OCI-LY7 (cell line): Measurements from ENCODE around the gene KSR1. TPM values are rescaled to one million over a fixed set of nuclear protein-coding genes. Genes with fewer than 3 reads are reported as not detected.

ENCODE experiments used
- BruUV-seq: library from RNA; stranded (reverse); fragments of 400-500 nt; replicated peaks from 2 replicates; lab custom pipeline; 2021; lab: Mats Ljungman, UMichigan
- CTCF ChIA-PET: fragments of 300-600 bp; sonication (Branson Sonifier 250); formaldehyde crosslinking; loops from one replicate; lab custom pipeline; 2022; ENCODE audit warnings: antibody characterized with exemption; ENCODE audit not compliant: unreplicated experiment; lab: Charles Lee
- POLR2A ChIA-PET: fragments of 300-600 bp; sonication (Branson Sonifier 250); formaldehyde crosslinking; loops from one replicate; lab custom pipeline; 2022; ENCODE audit warnings: antibody characterized with exemption; lab: Charles Lee
- DNase-seq: peaks from one replicate; pipeline ENCODE4 v3.0.0-alpha.2; 2015; ENCODE audit warnings: low spot score
- H2AFZ ChIP-seq: fragments of 200-600 bp; sonication (generic), shearing (Covaris generic); 2 replicates; pipeline ENCODE4 v1.6.1; 2014; ENCODE audit warnings: mild to moderate bottlenecking, antibody characterized with exemption, low read length, moderate library complexity
- H3K27ac ChIP-seq: fragments of 200-600 bp; sonication (generic); 2 replicates; pipeline ENCODE4 v1.5.1; 2014; ENCODE audit warnings: mixed run types, low read depth, mild to moderate bottlenecking, moderate library complexity, low read length, inconsistent platforms; ENCODE audit not compliant: poor library complexity, severe bottlenecking
- H3K36me3 ChIP-seq: fragments of 200-600 bp; sonication (generic); 2 replicates; pipeline ENCODE4 v1.6.1; 2014; ENCODE audit warnings: mild to moderate bottlenecking, antibody characterized with exemption, low read length, moderate library complexity, mixed read lengths; ENCODE audit not compliant: insufficient read depth
- H3K4me1 ChIP-seq: fragments of 200-600 bp; sonication (generic); 2 replicates; pipeline ENCODE4 v1.5.1; 2014; ENCODE audit warnings: mild to moderate bottlenecking, low read length; ENCODE audit not compliant: insufficient read depth, poor library complexity, severe bottlenecking
- H3K4me2 ChIP-seq: fragments of 200-600 bp; sonication (generic); 2 replicates; pipeline ENCODE4 v1.6.1; 2014; ENCODE audit warnings: mild to moderate bottlenecking, low read length
- H3K4me3 ChIP-seq: fragments of 200-600 bp; sonication (generic); 2 replicates; pipeline ENCODE4 v1.5.1; 2014; ENCODE audit warnings: mild to moderate bottlenecking, low read depth, low read length; ENCODE audit not compliant: poor library complexity, severe bottlenecking
- H3K79me2 ChIP-seq: fragments of 200-600 bp; sonication (generic); 2 replicates; pipeline ENCODE4 v1.6.1; 2016; ENCODE audit warnings: low read depth, mild to moderate bottlenecking, low read length, moderate library complexity, mixed read lengths; ENCODE audit not compliant: insufficient read depth
- H3K9me2 ChIP-seq: fragments of 200-600 bp; sonication (generic); 2 replicates; pipeline ENCODE4 v1.6.1; 2016; ENCODE audit warnings: mild to moderate bottlenecking, low read length, mixed read lengths; ENCODE audit not compliant: insufficient read depth
- H3K9me3 ChIP-seq: fragments of 200-600 bp; sonication (generic); 2 replicates; pipeline ENCODE4 v1.6.1; 2014; ENCODE audit warnings: mild to moderate bottlenecking, mixed run types, low read length, mixed read lengths
- H4K20me1 ChIP-seq: fragments of 200-600 bp; sonication (generic); 2 replicates; pipeline ENCODE4 v1.6.1; 2014; ENCODE audit warnings: mild to moderate bottlenecking, antibody characterized with exemption, low read length, moderate library complexity, mixed read lengths; ENCODE audit not compliant: insufficient read depth
- EZH2phosphoT487 ChIP-seq: fragments of 200-600 bp; sonication (generic); IDR thresholded peaks from 2 replicates; pipeline ENCODE4 v1.6.1; 2018; ENCODE audit warnings: low read depth, borderline replicate concordance, mild to moderate bottlenecking, mixed run types, antibody characterized with exemption, low read length, moderate library complexity, mixed read lengths
- intact Hi-C: fragments of 100-400 bp; cut with micrococcal nuclease; formaldehyde crosslinking; loops from one replicate; pipeline ENCODE4 v1.10.0; 2022; ENCODE audit not compliant: unreplicated experiment
- total RNA-seq, 2 experiments: library from RNA; depleted of rRNA in 1 of 2; stranded (reverse); fragments of >200 nt in 1 of 2; shearing (Covaris generic) in 1 of 2; gene quantifications; 2 replicates each; pipeline ENCODE4 v1.2.3, GENCODE V29; 2014 to 2022
- TF ChIP-seq, protein P1 (sequence below): fragments of 200-600 bp; sonication (generic); conservative IDR thresholded peaks from 2 replicates; pipeline ENCODE4 v1.5.1; 2014; ENCODE audit warnings: mild to moderate bottlenecking, antibody characterized with exemption, low read length, moderate library complexity, mixed read lengths

KSR1 gene
- total RNA-seq, 2 experiments from 2014 or later, result 2.2 to 4.1 TPM

DNA sequence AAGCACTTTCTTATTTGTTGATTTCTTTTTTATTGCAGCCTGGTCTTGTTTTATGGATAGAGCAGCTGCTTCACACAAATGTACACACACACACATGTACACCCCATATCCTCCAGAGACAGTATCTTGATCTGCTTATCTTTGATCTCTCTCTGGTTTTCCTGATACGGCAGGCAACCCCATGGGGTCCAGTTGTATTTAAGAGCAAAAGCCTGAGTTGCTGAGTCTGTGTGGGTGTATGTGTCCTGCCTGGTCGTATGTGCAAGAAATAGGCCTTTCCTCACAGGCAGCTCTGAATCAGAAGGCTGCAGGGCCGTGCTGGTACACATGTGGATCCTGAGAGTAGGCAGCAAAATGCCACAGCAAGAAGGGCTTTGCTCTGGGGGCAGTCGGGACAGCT is 160.2 kb downstream of the KSR1 start:
- H3K4me1 ChIP-seq, result no peaks in the 10 kb centered on the region
- no peak overlapping the region for H3K27ac ChIP-seq
- no peaks in the 10 kb centered on the region for H3K36me3 ChIP-seq
- TF ChIP-seq EZH2phosphoT487, result no peak
- TF ChIP-seq, protein P1, sequence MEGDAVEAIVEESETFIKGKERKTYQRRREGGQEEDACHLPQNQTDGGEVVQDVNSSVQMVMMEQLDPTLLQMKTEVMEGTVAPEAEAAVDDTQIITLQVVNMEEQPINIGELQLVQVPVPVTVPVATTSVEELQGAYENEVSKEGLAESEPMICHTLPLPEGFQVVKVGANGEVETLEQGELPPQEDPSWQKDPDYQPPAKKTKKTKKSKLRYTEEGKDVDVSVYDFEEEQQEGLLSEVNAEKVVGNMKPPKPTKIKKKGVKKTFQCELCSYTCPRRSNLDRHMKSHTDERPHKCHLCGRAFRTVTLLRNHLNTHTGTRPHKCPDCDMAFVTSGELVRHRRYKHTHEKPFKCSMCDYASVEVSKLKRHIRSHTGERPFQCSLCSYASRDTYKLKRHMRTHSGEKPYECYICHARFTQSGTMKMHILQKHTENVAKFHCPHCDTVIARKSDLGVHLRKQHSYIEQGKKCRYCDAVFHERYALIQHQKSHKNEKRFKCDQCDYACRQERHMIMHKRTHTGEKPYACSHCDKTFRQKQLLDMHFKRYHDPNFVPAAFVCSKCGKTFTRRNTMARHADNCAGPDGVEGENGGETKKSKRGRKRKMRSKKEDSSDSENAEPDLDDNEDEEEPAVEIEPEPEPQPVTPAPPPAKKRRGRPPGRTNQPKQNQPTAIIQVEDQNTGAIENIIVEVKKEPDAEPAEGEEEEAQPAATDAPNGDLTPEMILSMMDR, result no peak
- intact Hi-C loops, result no loop called here
- H3K79me2 ChIP-seq, result no peaks in the 10 kb centered on the region
- no TSS peak for BruUV-seq
- ChIA-PET POLR2A (no interaction called here), CTCF (no interaction called here)
- no peak overlapping the region for H2AFZ ChIP-seq
- no peak overlapping the region for H3K4me2 ChIP-seq
- H3K4me3 ChIP-seq, result no peak overlapping the region
- DNase-seq, result no peak
- no peaks in the 10 kb centered on the region for H4K20me1 ChIP-seq
- H3K9me2 ChIP-seq, result no peaks in the 10 kb centered on the region
- no peaks in the 10 kb centered on the region for H3K9me3 ChIP-seq

DNA sequence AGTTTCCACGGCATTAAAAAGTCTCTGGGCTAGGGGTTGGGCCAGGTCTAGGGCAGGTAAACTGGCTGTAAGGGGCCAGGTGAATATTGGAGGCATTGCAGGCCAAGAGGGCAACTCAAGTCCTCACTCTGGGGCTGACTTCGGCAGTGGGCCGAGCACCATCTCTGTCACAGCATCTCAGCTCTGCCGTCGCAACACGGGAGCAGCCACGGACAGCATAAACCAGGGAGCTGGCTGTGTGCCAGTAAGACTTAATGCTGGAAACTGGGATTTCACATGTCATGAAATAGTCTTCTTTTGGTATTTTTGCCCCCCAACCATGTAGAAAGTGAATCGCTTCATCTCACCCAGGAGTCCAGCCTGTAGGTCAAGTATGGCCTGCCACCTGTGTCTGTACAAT is 162.2 kb downstream of the KSR1 start:
- Histone ChIP-seq H3K4me2 (no peak overlapping the region), H3K4me3 (no peak overlapping the region), H2AFZ (no peak overlapping the region), H3K4me1 (no peaks in the 10 kb centered on the region), H3K27ac (no peak overlapping the region), H3K36me3 (no peaks in the 10 kb centered on the region), H3K9me3 (no peaks in the 10 kb centered on the region), H3K9me2 (no peaks in the 10 kb centered on the region), H3K79me2 (no peaks in the 10 kb centered on the region), H4K20me1 (no peaks in the 10 kb centered on the region)
- no peak for DNase-seq
- CTCF ChIA-PET, result no interaction called here
- BruUV-seq, result no TSS peak
- POLR2A ChIA-PET, result no interaction called here
- intact Hi-C loops, result no loop called here
- TF ChIP-seq, protein P1, result no peak
- no peak for TF ChIP-seq EZH2phosphoT487

DNA sequence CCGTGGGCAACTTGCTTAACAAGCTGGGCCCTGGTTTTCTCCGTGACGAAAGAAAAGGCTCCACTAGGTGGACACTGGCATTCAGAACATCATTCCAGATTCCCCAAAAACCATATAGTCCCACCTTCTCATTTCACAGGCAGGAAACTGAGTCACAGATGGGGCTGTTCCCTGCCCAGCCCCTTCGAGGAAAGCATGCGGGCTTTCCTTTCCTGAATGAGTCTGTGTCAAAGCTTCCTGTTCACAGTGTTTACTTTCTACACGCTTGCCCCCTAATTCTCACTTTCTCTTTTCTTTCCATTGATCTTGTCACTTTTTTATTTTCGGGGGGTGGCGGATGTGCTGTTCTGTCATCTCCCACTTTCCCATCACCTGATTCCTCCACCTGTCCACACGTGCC is 164.5 kb downstream of the KSR1 start:
- CTCF ChIA-PET, result no interaction called here
- TF ChIP-seq, protein P1, result no peak
- TF ChIP-seq EZH2phosphoT487, result no peak
- Histone ChIP-seq H3K4me3 (no peak overlapping the region), H3K36me3 (no peaks in the 10 kb centered on the region), H4K20me1 (no peaks in the 10 kb centered on the region), H3K27ac (no peak overlapping the region), H3K79me2 (no peaks in the 10 kb centered on the region), H3K4me1 (no peaks in the 10 kb centered on the region), H2AFZ (no peak overlapping the region), H3K9me2 (no peaks in the 10 kb centered on the region), H3K4me2 (no peak overlapping the region), H3K9me3 (no peaks in the 10 kb centered on the region)
- BruUV-seq, result no TSS peak
- no peak for DNase-seq
- intact Hi-C loops, result no loop called here
- POLR2A ChIA-PET, result no interaction called here
